IMR-90 (cell line): ENCODE data around the gene PAK4. TPM values are rescaled to one million over a fixed set of nuclear protein-coding genes. Genes with fewer than 3 reads are reported as not detected.

Source experiments
- ATAC-seq: fragments of 200-7000 bp; cut with Tn5 transposase; 2 replicates; pipeline ENCODE4 v1.9.1; 2020; ENCODE audit warnings: low read depth, mild to moderate bottlenecking, moderate library complexity
- BruUV-seq: library from RNA; stranded (reverse); fragments of 400-500 nt; replicated peaks from 2 replicates; lab custom pipeline; 2021; lab: Mats Ljungman, UMichigan
- CTCF ChIA-PET: fragments of 300-600 bp; formaldehyde crosslinking; extraction: SDS; loops from one replicate; lab custom pipeline; 2021; ENCODE audit warnings: antibody characterized with exemption; lab: Yijun Ruan, JAX
- POLR2A ChIA-PET: fragments of 300-600 bp; sonication (Branson Sonifier 250); formaldehyde crosslinking; loops from one replicate; lab custom pipeline; 2022; ENCODE audit warnings: antibody characterized with exemption; ENCODE audit not compliant: unreplicated experiment; lab: Charles Lee
- DNase-seq: peaks from one replicate; pipeline ENCODE4 v3.0.0; 2013
- H2AFZ ChIP-seq: replicated peaks from 2 replicates; pipeline ENCODE3; 2013; ENCODE audit warnings: low read length, mild to moderate bottlenecking; ENCODE audit not compliant: poor library complexity
- H2AK5ac ChIP-seq: 2 replicates; pipeline ENCODE4 v1.6.1; 2013; ENCODE audit warnings: low read depth, low read length, inconsistent platforms
- H2AK9ac ChIP-seq: replicated peaks from 2 replicates; pipeline ENCODE3; 2013; ENCODE audit warnings: mild to moderate bottlenecking, low read depth, low read length, moderate library complexity; ENCODE audit not compliant: poor library complexity
- H2BK120ac ChIP-seq: 2 replicates; pipeline ENCODE4 v1.6.1; 2013; ENCODE audit warnings: low read depth, low read length, inconsistent platforms
- H2BK15ac ChIP-seq: 3 replicates; pipeline ENCODE4 v1.6.1; 2013; ENCODE audit warnings: low read depth, low read length, inconsistent platforms
- H2BK20ac ChIP-seq: 2 replicates; pipeline ENCODE4 v1.6.1; 2013; ENCODE audit warnings: low read depth, mild to moderate bottlenecking, inconsistent platforms, low read length, moderate library complexity
- H2BK5ac ChIP-seq: 2 replicates; pipeline ENCODE4 v1.6.1; 2013; ENCODE audit warnings: mild to moderate bottlenecking, low read depth, low read length, inconsistent platforms; ENCODE audit not compliant: poor library complexity, severe bottlenecking
- H3K14ac ChIP-seq: replicated peaks from 2 replicates; pipeline ENCODE4 v1.6.1; 2013; ENCODE audit warnings: low read depth, low read length, inconsistent platforms
- H3K18ac ChIP-seq: 2 replicates; pipeline ENCODE4 v1.6.1; 2013; ENCODE audit warnings: low read depth, low read length, control low read depth
- H3K23ac ChIP-seq: 2 replicates; pipeline ENCODE4 v1.6.1; 2013; ENCODE audit warnings: low read depth, low read length, inconsistent platforms
- H3K27ac ChIP-seq: 2 replicates; pipeline ENCODE4 v1.5.1; 2013; ENCODE audit warnings: mild to moderate bottlenecking, control low read depth, low read length; ENCODE audit not compliant: insufficient read depth
- H3K27me3 ChIP-seq: 2 replicates; pipeline ENCODE4 v1.6.1; 2013; ENCODE audit warnings: low read length; ENCODE audit not compliant: control insufficient read depth, insufficient read depth
- H3K36me3 ChIP-seq: 2 replicates; pipeline ENCODE4 v1.6.1; 2013; ENCODE audit warnings: low read length, mixed read lengths; ENCODE audit not compliant: control insufficient read depth, insufficient read depth
- H3K4ac ChIP-seq: 2 replicates; pipeline ENCODE4 v1.6.1; 2013; ENCODE audit warnings: low read depth, low read length, inconsistent platforms
- H3K4me1 ChIP-seq: 2 replicates; pipeline ENCODE4 v1.6.1; 2013; ENCODE audit warnings: low read length, mixed read lengths; ENCODE audit not compliant: control insufficient read depth, insufficient read depth
- H3K4me2 ChIP-seq: 2 replicates; pipeline ENCODE4 v1.6.1; 2013; ENCODE audit warnings: low read depth, mild to moderate bottlenecking, control low read depth, low read length, moderate library complexity
- H3K4me3 ChIP-seq: 2 replicates; pipeline ENCODE4 v1.5.1; 2013; ENCODE audit warnings: low read depth, mild to moderate bottlenecking, control low read depth, low read length, moderate library complexity; ENCODE audit not compliant: insufficient read depth
- H3K56ac ChIP-seq: 2 replicates; pipeline ENCODE4 v1.6.1; 2013; ENCODE audit warnings: low read length, inconsistent platforms; ENCODE audit not compliant: insufficient read depth; ENCODE audit errors: extremely low read depth
- H3K79me1 ChIP-seq, 2 experiments: 2 replicates each; pipeline ENCODE4 v1.6.1; 2013; ENCODE audit warnings: low read length in 2 of 2, inconsistent platforms in 1 of 2, low read depth in 1 of 2
- H3K9ac ChIP-seq: 2 replicates; pipeline ENCODE4 v1.6.1; 2013; ENCODE audit warnings: low read depth, low read length, control low read depth
- H3K9me1 ChIP-seq: 2 replicates; pipeline ENCODE4 v1.6.1; 2013; ENCODE audit warnings: low read length, inconsistent platforms; ENCODE audit not compliant: insufficient read depth
- H3K9me3 ChIP-seq: 2 replicates; pipeline ENCODE4 v1.6.1; 2013; ENCODE audit warnings: low read length; ENCODE audit not compliant: control insufficient read depth, insufficient read depth
- H4K20me1 ChIP-seq: 2 replicates; pipeline ENCODE4 v1.6.1; 2013; ENCODE audit warnings: low read length, inconsistent platforms; ENCODE audit not compliant: insufficient read depth
- H4K5ac ChIP-seq: 2 replicates; pipeline ENCODE4 v1.6.1; 2013; ENCODE audit warnings: mild to moderate bottlenecking, low read depth, low read length, control low read depth
- H4K8ac ChIP-seq, 2 experiments: 2 replicates each; pipeline ENCODE4 v1.6.1; 2013; ENCODE audit warnings: low read depth in 2 of 2, low read length in 2 of 2, control low read depth in 1 of 2, inconsistent platforms in 1 of 2
- H4K91ac ChIP-seq: 2 replicates; pipeline ENCODE4 v1.6.1; 2013; ENCODE audit warnings: low read depth, low read length, inconsistent platforms; ENCODE audit not compliant: insufficient read depth
- BHLHE40 ChIP-seq: fragments of 150-350 bp; IDR thresholded peaks from 2 replicates; pipeline ENCODE4 v1.6.1; 2016; ENCODE audit warnings: mild to moderate bottlenecking, low read depth, low read length
- CEBPB ChIP-seq: IDR thresholded peaks from 2 replicates; pipeline ENCODE4 v1.6.1; 2012; ENCODE audit warnings: low read depth, low read length, improper control_type of control experiment
- MAFK ChIP-seq: IDR thresholded peaks from 2 replicates; pipeline ENCODE4 v1.6.1; 2012; ENCODE audit warnings: low read depth, low read length, improper control_type of control experiment
- MXI1 ChIP-seq: IDR thresholded peaks from 2 replicates; pipeline ENCODE4 v1.6.1; 2012; ENCODE audit warnings: low read depth, mild to moderate bottlenecking, low read length, moderate library complexity, borderline replicate concordance
- POLR2A ChIP-seq: IDR thresholded peaks from 2 replicates; pipeline ENCODE4 v1.6.1; 2012; ENCODE audit warnings: mild to moderate bottlenecking, low read depth, low read length
- SMC3 ChIP-seq: fragments of 150-350 bp; IDR thresholded peaks from 2 replicates; pipeline ENCODE4 v1.6.1; 2016; ENCODE audit warnings: low read depth, mild to moderate bottlenecking, antibody characterized with exemption, low read length, moderate library complexity
- WGBS, 2 experiments: methylation state at CpG; one replicate each; pipeline versions ENCODE4 v1.1.5 to v1.1.7; 2013; ENCODE audit warnings: missing lambda C conversion rate in 2 of 2; ENCODE audit not compliant: insufficient read length in 1 of 2; ENCODE audit errors: extremely low coverage in 2 of 2; 5-methylcytosine and 5-hydroxymethylcytosine counted together
- dilution Hi-C: fragments of 300-500 bp; cut with HindIII; formaldehyde crosslinking; loops from one replicate; pipeline ENCODE4 v1.14.3; 2018; ENCODE audit warnings: low sequenced_read_pairs; ENCODE audit not compliant: unreplicated experiment
- in situ Hi-C: fragments of 300-500 bp; cut with MboI; formaldehyde crosslinking; loops from 3 replicates; pipeline ENCODE4 v1.14.3; 2019; ENCODE audit warnings: low sequenced_read_pairs, inconsistent platforms, mixed read lengths
- intact Hi-C: fragments of 100-400 bp; cut with micrococcal nuclease; formaldehyde crosslinking; loops from 2 replicates; pipeline ENCODE4 v1.10.0; 2022
- polyA plus RNA-seq, 3 experiments: library from polyadenylated mRNA; depleted of rRNA; stranded (reverse); fragments of >200 nt; gene quantifications; 2 replicates each; pipeline ENCODE4 v1.2.3, GENCODE V29; 2012; ENCODE audit warnings: low replicate concordance in 1 of 3
- total RNA-seq: library from RNA; depleted of rRNA; stranded (reverse); fragments of >200 nt; gene quantifications from 2 replicates; pipeline ENCODE4 v1.2.3, GENCODE V29; 2012

The PAK4 gene
- total and polyA plus RNA-seq, 2 of the 4 experiments (the other 2 are of a cell fraction): 2.0 to 27.2 TPM

GRCh38 chr19:39150807-39151600 is 25.4 kb downstream of the PAK4 start:
- Histone ChIP-seq H3K27me3 (no peaks in the 10 kb centered on the region), H4K91ac (no peak overlapping the region), H3K9ac (no peak overlapping the region), H2BK20ac (no peak overlapping the region), H4K20me1 (peaks cover 35% of the 10 kb centered on the region), H3K4me1 (peaks cover 4% of the 10 kb centered on the region; the same call in 1 of the 2 replicates), H3K9me3 (peaks cover 2% of the 10 kb centered on the region), H4K5ac (no peak overlapping the region), H2BK15ac (no peak overlapping the region), H3K36me3 (peaks cover 3% of the 10 kb centered on the region; the same call in 1 of the 2 replicates), H3K4me2 (no peak overlapping the region), H3K23ac (no peak overlapping the region), H3K4ac (no peak overlapping the region), H3K56ac (no peak overlapping the region), H2BK120ac (no peak overlapping the region), H3K4me3 (no peak overlapping the region), H3K27ac (no peak overlapping the region), H2BK5ac (no peak overlapping the region), H3K18ac (no peak overlapping the region), H2AK9ac (no peak overlapping the region), H2AK5ac (no peak overlapping the region), H4K8ac (no peak overlapping the region), H2AFZ (no peak overlapping the region), H3K14ac (no peak overlapping the region), H3K9me1 (peaks cover 9% of the 10 kb centered on the region; the same call in 1 of the 2 replicates), H3K79me1 (peaks cover 44 to 66% of the 10 kb centered on the region in 2 experiments)
- in situ Hi-C loops: no loop called here
- DNase-seq (no peak), ATAC-seq (no peak)
- no TSS peak for BruUV-seq
- ChIA-PET CTCF (no interaction called here), POLR2A (no interaction called here)
- 92% methylated on average over 15 of the region's 26 CpGs; no CpG with 5 or more reads in 1 of the 2 experiments for WGBS, 2 experiments
- intact Hi-C loops: no loop called here
- TF ChIP-seq SMC3: no peak
- no peak for TF ChIP-seq MAFK
- no peak for TF ChIP-seq POLR2A
- TF ChIP-seq BHLHE40: no peak
- TF ChIP-seq CEBPB: no peak
- no peak for TF ChIP-seq MXI1
- dilution Hi-C loops: no loop called here
